Colon (tissue), 2 donors: Measurements from ENCODE around the gene SLC12A8.

Experiments used
- FAIRE-seq: peaks from 2 replicates; lab custom pipeline; 2012; peaks lifted over from hg19 to GRCh38; lab: Jason Lieb, UNC
- donor health status: control.
- donor health status: control.

SLC12A8 gene

GRCh38 chr3:125076464-125076863 is 136.1 kb downstream of the SLC12A8 start:
- FAIRE-seq: no peak

GRCh38 chr3:125075738-125076137 is 136.8 kb downstream of the SLC12A8 start:
- FAIRE-seq: no peak

GRCh38 chr3:125073390-125073905 is 139.1 kb downstream of the SLC12A8 start:
- no peak for FAIRE-seq

- no peak for FAIRE-seq
These were observed 139.7 kb downstream of the SLC12A8 start for GRCh38 chr3:125072749-125073389.

- no peak for FAIRE-seq
These were observed 140.2 kb downstream of the SLC12A8 start for GRCh38 chr3:125072301-125072700.

GRCh38 chr3:125069968-125070745 is 142.4 kb downstream of the SLC12A8 start:
- no peak for FAIRE-seq

- no peak for FAIRE-seq
These were observed 143.1 kb downstream of the SLC12A8 start for GRCh38 chr3:125069452-125069851.

- FAIRE-seq: no peak
These were observed 144.3 kb downstream of the SLC12A8 start for GRCh38 chr3:125068265-125068664.

- no peak for FAIRE-seq
These were observed 145.3 kb downstream of the SLC12A8 start for GRCh38 chr3:125067225-125067624.

- FAIRE-seq: no peak
These were observed 149.5 kb downstream of the SLC12A8 start for GRCh38 chr3:125062904-125063618.

GRCh38 chr3:125061646-125062045 is 150.9 kb downstream of the SLC12A8 start:
- no peak for FAIRE-seq

GRCh38 chr3:125061170-125061569 is 151.4 kb downstream of the SLC12A8 start:
- no peak for FAIRE-seq

- FAIRE-seq: no peak
These were observed 152.9 kb downstream of the SLC12A8 start for GRCh38 chr3:125059488-125060245.

GRCh38 chr3:125058959-125059358 is 153.6 kb downstream of the SLC12A8 start:
- FAIRE-seq: no peak

- FAIRE-seq: no peak
These were observed 154.0 kb downstream of the SLC12A8 start for GRCh38 chr3:125058529-125058928.

GRCh38 chr3:125057186-125057850 is 155.2 kb downstream of the SLC12A8 start:
- no peak for FAIRE-seq

GRCh38 chr3:125055913-125056745 is 156.4 kb downstream of the SLC12A8 start, which contains the start of gene HEG1:
Gene HEG1 (minus strand): TSS chr3:125055997. CDS start chr3:125055890, 107 bp downstream.
- FAIRE-seq: no peak

- no peak for FAIRE-seq
These were observed 157.1 kb downstream of the SLC12A8 start for GRCh38 chr3:125055331-125055912.

- FAIRE-seq: no peak
These were observed 157.9 kb downstream of the SLC12A8 start for GRCh38 chr3:125054449-125055329.
